TTC549 (cell line): Measurements from ENCODE around the gene ADAM11.
A peak's percentile ranks its signal among the peaks of the same experiment; 100 is the strongest.

Experiments used
- FAIRE-seq: peaks from 2 replicates; lab custom pipeline; 2012; peaks lifted over from hg19 to GRCh38; lab: Jason Lieb, UNC

Gene ADAM11

DNA sequence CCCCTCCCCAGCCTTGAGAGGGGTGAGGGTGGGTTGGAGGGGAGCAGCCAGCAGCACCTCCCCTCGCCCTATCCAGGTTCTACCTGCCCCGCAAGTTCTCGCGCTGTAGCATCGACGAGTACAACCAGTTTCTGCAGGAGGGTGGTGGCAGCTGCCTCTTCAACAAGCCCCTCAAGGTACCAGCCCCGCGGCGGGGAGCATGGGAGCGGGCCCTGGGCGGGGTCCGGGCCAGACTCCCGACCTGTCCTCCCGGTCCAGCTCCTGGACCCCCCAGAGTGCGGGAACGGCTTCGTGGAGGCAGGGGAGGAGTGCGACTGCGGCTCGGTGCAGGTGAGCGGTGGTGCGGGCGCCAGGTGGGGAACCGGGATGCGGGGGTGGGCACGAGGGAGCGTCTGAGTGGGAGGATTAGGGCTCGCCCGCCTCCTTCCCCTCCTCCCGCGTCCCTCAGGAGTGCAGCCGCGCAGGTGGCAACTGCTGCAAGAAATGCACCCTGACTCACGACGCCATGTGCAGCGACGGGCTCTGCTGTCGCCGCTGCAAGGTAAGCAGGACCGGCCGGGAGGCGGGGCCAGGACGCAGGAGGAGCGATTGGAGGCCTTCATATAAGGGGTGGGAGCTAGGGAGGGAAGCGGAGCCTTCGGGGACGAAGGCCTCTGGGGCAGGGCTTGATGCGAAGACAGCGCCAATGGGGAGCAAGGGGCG is 16.5 kb downstream of the ADAM11 start:
- peak; percentile 63 for FAIRE-seq

- FAIRE-seq = no peak
These were observed 17.2 kb downstream of the ADAM11 start for GRCh38 chr17:44775838-44776621.

GRCh38 chr17:44776628-44777393 is 18.0 kb downstream of the ADAM11 start:
- FAIRE-seq = no peak

- no peak for FAIRE-seq
These were observed 18.9 kb downstream of the ADAM11 start for GRCh38 chr17:44777394-44778348.

DNA sequence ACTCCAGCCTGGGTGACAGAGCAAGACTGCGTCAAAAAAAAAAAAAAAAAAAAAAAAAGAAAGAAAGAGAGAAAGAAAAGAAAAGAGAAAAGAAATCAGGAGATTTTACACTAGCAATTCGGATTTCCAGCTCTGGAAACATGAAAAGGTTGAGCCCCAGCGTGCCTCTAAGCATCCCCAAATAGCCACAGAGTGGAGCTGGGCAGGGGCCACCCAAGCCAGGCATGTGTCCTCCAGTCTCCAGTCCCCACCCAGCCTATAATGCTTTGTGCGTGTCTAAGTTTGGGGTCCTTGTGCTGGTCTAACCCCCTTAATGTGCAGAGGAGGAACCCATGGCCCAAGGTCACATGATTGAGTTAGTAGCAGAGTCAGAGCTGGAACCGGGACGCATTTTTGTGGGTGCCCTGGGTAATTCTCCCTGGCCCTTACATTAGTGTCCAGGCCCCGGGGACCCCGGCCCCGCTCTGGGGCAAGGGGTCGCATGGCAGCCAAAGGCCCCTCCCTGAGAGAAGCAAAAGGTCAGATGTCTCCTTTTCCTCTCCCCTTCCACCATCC is 19.9 kb downstream of the ADAM11 start:
- no peak for FAIRE-seq

DNA sequence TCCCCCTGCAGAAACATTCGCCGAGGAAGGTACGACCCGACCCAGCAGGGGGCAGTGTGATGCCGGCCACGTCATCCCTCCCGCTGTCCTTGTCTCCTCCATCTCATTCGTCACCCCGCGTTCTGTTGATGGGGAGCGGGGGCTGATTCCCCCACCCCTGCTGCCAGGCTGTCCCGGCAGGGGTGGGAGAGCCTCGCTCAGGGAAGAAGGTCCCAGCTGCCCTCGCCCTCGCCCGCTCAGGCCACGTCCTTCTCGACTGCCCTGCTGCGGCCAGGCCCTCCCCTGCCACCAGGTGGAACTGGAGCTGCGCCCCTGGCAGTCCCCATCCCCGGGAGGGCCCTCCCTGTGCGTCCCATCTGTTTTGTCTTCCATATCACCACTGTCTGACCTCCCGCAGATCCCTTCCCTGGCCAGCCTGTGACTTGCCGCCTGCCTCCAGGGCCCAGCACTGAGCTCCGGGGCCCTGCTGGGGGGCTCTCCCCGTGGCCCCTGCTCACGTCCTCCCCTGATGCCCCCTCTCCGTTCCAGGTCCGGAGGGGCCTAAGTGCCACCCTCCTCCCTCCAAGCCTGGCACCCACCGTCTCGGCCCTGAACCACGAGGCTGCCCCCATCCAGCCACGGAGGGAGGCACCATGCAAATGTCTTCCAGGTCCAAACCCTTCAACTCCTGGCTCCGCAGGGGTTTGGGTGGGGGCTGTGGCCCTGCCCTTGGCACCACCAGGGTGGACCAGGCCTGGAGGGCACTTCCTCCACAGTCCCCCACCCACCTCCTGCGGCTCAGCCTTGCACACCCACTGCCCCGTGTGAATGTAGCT is 20.6 kb downstream of the ADAM11 start:
- no peak for FAIRE-seq

DNA sequence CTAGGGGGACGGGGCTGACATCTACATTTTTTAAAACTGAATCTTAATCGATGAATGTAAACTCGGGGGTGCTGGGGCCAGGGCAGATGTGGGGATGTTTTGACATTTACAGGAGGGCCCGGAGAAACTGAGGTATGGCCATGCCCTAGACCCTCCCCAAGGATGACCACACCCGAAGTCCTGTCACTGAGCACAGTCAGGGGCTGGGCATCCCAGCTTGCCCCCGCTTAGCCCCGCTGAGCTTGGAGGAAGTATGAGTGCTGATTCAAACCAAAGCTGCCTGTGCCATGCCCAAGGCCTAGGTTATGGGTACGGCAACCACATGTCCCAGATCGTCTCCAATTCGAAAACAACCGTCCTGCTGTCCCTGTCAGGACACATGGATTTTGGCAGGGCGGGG is 21.4 kb downstream of the ADAM11 start:
- no peak for FAIRE-seq

- no peak for FAIRE-seq
These were observed 22.2 kb downstream of the ADAM11 start for GRCh38 chr17:44780845-44781480.

DNA sequence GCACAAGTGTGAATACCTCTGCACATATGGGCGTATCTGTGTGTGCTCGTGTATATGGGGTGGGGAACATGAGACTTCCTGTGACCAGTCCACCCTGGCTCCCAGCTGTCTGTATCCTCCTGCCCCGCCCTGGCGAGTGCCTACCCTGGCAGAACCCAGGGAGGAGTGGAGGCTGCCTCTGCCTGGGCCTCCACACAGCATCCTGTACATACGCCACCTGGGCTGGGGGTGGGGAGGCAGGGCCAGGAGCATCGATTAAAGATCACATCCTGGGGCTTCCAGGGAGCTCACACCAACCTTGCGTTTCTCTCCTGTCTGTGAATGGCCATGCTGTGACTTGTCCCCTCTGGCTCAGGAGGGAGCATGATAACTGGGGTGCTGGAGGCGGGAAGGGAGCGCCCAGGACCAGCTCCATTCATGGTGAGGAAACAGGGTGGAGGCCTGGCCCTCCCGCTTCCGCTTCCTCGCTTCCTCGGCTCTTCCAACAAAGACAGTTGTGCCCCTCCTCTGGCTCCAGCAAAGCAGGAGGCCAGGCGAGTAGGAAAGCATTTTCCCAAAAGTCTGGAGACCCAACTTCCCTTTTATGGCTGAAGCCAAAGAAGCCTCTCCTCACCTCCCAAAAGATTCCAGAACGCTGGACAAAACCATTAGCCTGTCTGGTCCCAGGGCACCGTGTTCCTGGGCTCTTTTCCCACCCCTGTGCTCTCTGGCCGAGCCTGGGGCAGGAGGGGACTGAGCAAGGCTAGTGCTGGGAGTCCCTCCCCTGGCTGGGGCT is 22.9 kb downstream of the ADAM11 start:
- FAIRE-seq = no peak

DNA sequence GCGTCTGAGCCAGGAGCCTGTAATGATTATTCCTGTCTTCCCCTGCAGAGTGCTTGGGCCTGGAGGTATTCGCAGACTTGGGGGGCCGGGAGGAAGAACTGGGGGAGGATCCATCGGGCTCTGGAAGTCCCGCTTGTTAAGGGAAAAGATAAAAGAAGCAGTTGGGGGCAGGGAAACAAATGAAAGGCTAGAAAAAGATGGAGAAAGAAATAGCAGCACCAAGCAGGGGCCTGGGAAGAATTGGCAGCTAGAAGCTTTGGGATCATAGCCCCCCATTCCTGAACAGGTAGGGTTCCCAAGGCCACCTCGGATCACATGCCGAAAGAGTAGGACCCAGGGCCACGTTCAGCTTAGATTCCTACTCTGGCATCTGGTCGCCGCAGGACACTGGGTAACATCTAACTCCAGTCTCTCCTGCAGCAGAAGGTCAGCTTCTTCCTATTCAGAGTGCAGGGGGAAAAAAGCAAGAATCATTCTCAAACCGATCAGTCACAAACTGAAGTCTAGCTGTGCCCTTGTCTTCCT is 23.6 kb downstream of the ADAM11 start:
- no peak for FAIRE-seq

DNA sequence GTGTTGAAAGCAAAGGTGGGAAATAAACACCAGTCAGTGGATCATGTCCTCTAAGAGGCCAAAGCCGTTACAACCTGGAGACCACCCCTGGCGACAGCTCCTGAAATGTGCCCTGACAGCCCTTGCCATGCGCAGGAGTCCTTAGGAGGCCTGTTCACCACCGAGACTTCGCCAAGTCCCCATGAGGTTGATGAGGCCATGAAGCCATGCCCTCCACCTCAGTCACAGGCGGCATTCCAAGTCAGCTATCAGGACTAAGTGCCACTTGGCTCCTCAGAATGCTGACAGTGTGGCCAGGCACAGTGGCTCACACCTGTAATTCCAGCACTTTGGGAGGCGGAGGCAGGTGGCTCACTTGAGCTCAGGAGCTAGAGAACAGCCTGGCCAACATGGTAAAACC is 27.1 kb downstream of the ADAM11 start:
- FAIRE-seq = no peak

- no peak for FAIRE-seq
These were observed 27.8 kb downstream of the ADAM11 start for GRCh38 chr17:44786551-44787081.

- no peak for FAIRE-seq
These were observed 28.6 kb downstream of the ADAM11 start for GRCh38 chr17:44787271-44787940.

DNA sequence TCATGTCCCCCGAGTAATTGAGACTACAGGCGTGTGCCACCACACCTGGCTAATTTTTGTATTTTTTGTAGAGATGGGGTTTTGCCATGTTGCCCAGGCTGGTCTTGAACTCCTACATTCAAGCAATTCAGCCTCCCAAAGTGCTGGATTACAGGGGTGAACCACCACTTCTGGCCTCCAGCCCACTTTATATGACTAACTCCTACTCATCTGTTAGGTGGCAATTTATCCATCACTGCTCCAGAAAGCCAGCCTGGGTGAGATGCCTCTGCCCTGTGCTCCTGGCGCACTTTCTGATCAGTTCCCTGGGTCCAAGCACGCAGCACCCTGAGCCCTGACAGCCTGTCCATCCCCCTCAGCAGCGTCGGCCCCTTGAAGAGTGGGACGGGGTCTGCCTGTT is 29.4 kb downstream of the ADAM11 start:
- no peak for FAIRE-seq

DNA sequence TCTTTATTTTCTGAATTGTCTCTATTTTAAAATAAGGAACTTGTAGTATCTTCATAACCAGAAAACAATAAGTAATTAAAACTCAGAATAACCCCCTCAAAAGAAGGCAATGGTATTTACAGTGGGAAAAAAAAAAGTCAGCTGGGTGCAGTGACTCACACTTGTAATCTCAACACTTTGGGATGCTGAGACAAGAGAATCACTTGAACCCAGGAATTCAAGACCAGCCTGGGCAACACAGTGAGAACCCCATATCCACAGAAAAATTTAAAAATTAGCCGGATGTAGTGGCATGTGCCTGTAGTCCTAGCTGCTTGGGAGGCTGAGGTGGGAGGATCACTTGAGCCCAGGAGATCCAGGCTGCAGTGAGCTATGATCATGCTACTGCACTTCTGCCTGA is 33.5 kb downstream of the ADAM11 start:
- no peak for FAIRE-seq

DNA sequence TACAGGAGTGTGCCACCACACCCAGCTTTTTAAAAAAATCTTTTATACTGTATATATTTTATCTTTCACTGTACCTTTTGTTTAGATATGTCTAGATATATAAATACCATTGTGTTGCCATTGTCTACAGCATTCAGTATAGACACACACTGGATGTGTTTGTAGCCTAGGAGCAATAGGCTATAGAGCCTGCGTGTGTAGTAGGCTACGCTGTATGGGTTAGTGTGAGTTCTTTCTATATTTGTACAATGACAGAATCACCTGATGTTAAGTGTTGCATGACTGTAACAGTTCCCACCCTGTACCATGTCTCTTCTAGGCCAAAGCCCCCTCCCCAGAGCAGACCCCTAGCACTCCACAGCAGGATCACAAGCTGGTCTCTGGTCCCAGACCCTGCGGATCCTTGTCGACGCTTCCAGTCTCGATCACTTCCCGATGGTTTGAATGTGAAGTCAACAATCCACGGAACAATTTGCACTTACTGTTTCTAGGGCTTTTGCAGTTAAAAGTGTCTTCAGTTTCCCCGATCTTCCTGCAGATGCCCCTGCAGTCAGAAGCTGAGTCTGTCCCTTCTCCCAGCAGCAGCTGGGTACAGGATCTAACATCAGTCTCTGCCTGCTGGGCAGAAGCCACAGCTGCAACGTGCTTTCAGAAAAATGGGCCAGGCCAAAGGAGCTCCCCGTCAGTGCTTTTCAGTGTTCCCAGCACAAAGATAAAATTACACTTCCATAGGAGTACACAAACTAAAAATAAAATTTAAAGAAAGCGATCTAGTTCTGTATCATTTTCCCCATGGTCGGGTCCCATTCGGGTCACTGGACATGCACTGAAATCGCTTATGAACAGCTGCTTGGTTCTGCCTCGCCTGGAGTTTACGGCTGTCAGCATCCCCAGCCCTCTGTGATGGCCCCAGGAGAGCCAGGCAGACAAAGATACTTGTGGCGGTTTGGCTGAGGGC is 35.4 kb downstream of the ADAM11 start:
- FAIRE-seq = no peak

GRCh38 chr17:44794851-44795413 is 36.1 kb downstream of the ADAM11 start:
- FAIRE-seq = no peak
